Smooth muscle cell (in vitro differentiated cells): ENCODE data around the gene HNRNPC. TPM values are rescaled to one million over a fixed set of nuclear protein-coding genes. Genes with fewer than 3 reads are reported as not detected.
"Not testable (repeated sequence)": the region's sequence is repeated elsewhere in the genome, so short reads cannot be mapped to it uniquely, and the experiment has no call there.

Source experiments
- DNase-seq: peaks from one replicate; lab custom pipeline; 2025; ENCODE audit not compliant: unreplicated experiment; lab: John Stamatoyannopoulos, UW
- H2AFZ ChIP-seq: fragments of 200-600 bp; sonication (generic); 2 replicates; pipeline ENCODE4 v1.6.0; 2016; ENCODE audit warnings: antibody characterized with exemption, low read depth, mild to moderate bottlenecking
- H3F3A ChIP-seq: fragments of 200-600 bp; sonication (generic); 2 replicates; pipeline ENCODE4 v1.6.0; 2017; ENCODE audit warnings: antibody characterized with exemption, low read depth
- H3K27ac ChIP-seq: fragments of 200-600 bp; sonication (generic); 2 replicates; pipeline ENCODE4 v1.5.1; 2016; ENCODE audit warnings: low read depth, mild to moderate bottlenecking
- H3K27me3 ChIP-seq: fragments of 200-600 bp; sonication (generic); 2 replicates; pipeline ENCODE4 v1.6.1; 2016; ENCODE audit warnings: low read depth, mild to moderate bottlenecking
- H3K36me3 ChIP-seq: fragments of 200-600 bp; sonication (generic); 2 replicates; pipeline ENCODE4 v1.5.1; 2016; ENCODE audit warnings: low read depth
- H3K4me1 ChIP-seq: fragments of 200-600 bp; sonication (generic); 2 replicates; pipeline ENCODE4 v1.5.1; 2016; ENCODE audit warnings: low read depth
- H3K4me2 ChIP-seq: fragments of 200-600 bp; sonication (generic); 2 replicates; pipeline ENCODE4 v1.6.0; 2016; ENCODE audit warnings: mild to moderate bottlenecking
- H3K4me3 ChIP-seq: fragments of 200-600 bp; sonication (generic); 2 replicates; pipeline ENCODE4 v1.5.1; 2016; ENCODE audit warnings: mild to moderate bottlenecking
- H3K79me2 ChIP-seq: fragments of 200-600 bp; sonication (generic); 2 replicates; pipeline ENCODE4 v1.6.0; 2016; ENCODE audit warnings: low read depth, mild to moderate bottlenecking
- H3K9ac ChIP-seq: fragments of 200-600 bp; sonication (generic); 2 replicates; pipeline ENCODE4 v1.6.0; 2016; ENCODE audit warnings: low read depth
- H3K9me3 ChIP-seq: fragments of 200-600 bp; sonication (generic); replicated peaks from 2 replicates; pipeline ENCODE4 v1.5.1; 2016; ENCODE audit warnings: low read depth
- H4K20me1 ChIP-seq: fragments of 200-600 bp; sonication (generic); 2 replicates; pipeline ENCODE4 v1.6.0; 2016; ENCODE audit warnings: low read depth
- CTCF ChIP-seq: fragments of 200-600 bp; sonication (generic); IDR thresholded peaks from 2 replicates; pipeline ENCODE4 v1.5.1; 2017; ENCODE audit warnings: borderline replicate concordance, mild to moderate bottlenecking, antibody characterized with exemption; ENCODE audit not compliant: insufficient read depth, poor library complexity, severe bottlenecking
- WGBS: methylation state at CpG from one replicate; pipeline ENCODE4 v1.1.7; 2016; ENCODE audit warnings: low lambda C conversion rate; 5-methylcytosine and 5-hydroxymethylcytosine counted together
- polyA plus RNA-seq: library from polyadenylated mRNA; unstranded; fragments of >200 nt; fragmentation: Nextera tagmentation; extraction: Ambion mirVana; gene quantifications from 2 replicates; pipeline ENCODE4 v1.2.1, GENCODE V29; 2016
- total RNA-seq: library from RNA; depleted of rRNA; stranded (reverse); fragments of >200 nt; gene quantifications from 2 replicates; pipeline ENCODE4 v1.2.3, GENCODE V29; 2014

Gene HNRNPC
- total and polyA plus RNA-seq, 2 experiments from 2014 or later = 408 to 514 TPM

GRCh38 chr14:21226467-21226866, 42.8 kb downstream of the HNRNPC start:
- H4K20me1 ChIP-seq = peaks cover 100% of the 10 kb centered on the region
- WGBS = 95% methylated on average over 8 of the region's 8 CpGs

GRCh38 chr14:21225164-21225563, 44.1 kb downstream of the HNRNPC start:
- not testable (repeated sequence) for H3K9ac ChIP-seq, H3K4me3 ChIP-seq, H3K9me3 ChIP-seq, H3K27ac ChIP-seq, H3K4me2 ChIP-seq, H3K27me3 ChIP-seq, DNase-seq, H2AFZ ChIP-seq, H3K4me1 ChIP-seq
- H4K20me1 ChIP-seq = peaks cover 100% of the 10 kb centered on the region
- WGBS = 95% methylated on average over 7 of the region's 7 CpGs
- H3K36me3 ChIP-seq = peaks cover 46% of the 10 kb centered on the region
- peaks cover 75% of the 10 kb centered on the region for H3F3A ChIP-seq
- peaks cover 100% of the 10 kb centered on the region for H3K79me2 ChIP-seq

More at GRCh38 chr14:21226467-21226866, 42.8 kb downstream of the HNRNPC start:
- no peaks in the 10 kb centered on the region for H3K27me3 ChIP-seq
- no peaks in the 10 kb centered on the region for H3K4me1 ChIP-seq
- no peak for DNase-seq
- TF ChIP-seq CTCF = no peak
- H3K9ac ChIP-seq = no peak overlapping the region
- peaks cover 58% of the 10 kb centered on the region for H3K36me3 ChIP-seq
- H3K4me3 ChIP-seq = no peak overlapping the region
- H3K4me2 ChIP-seq = no peak overlapping the region
- H3F3A ChIP-seq = peaks cover 80% of the 10 kb centered on the region
- H3K9me3 ChIP-seq = no peaks in the 10 kb centered on the region
- no peak overlapping the region for H2AFZ ChIP-seq
- H3K79me2 ChIP-seq = peaks cover 100% of the 10 kb centered on the region
- H3K27ac ChIP-seq = no peak overlapping the region

- 92% methylated on average over 9 of the region's 9 CpGs for WGBS
- Histone ChIP-seq H3K27me3 (no peaks in the 10 kb centered on the region), H3K27ac (peak overlapping the region; percentile 89), H2AFZ (no peak overlapping the region), H3K4me1 (peaks cover 10% of the 10 kb centered on the region), H3K9me3 (no peaks in the 10 kb centered on the region), H4K20me1 (peaks cover 100% of the 10 kb centered on the region), H3K36me3 (peaks cover 30% of the 10 kb centered on the region), H3K9ac (no peak overlapping the region), H3K4me3 (no peak overlapping the region), H3K4me2 (no peak overlapping the region), H3F3A (peaks cover 74% of the 10 kb centered on the region), H3K79me2 (peaks cover 99% of the 10 kb centered on the region)
- no peak for TF ChIP-seq CTCF
- no peak for DNase-seq
Observed at GRCh38 chr14:21220874-21221477, 48.3 kb downstream of the HNRNPC start.

GRCh38 chr14:21219561-21220111, 49.6 kb downstream of the HNRNPC start:
- Histone ChIP-seq H3K36me3 (peaks cover 28% of the 10 kb centered on the region), H4K20me1 (peaks cover 100% of the 10 kb centered on the region)

More at GRCh38 chr14:21219561-21220111, 49.6 kb downstream of the HNRNPC start:
- H2AFZ ChIP-seq = no peak overlapping the region
- H3K27me3 ChIP-seq = no peaks in the 10 kb centered on the region
- H3K9me3 ChIP-seq = no peaks in the 10 kb centered on the region
- no peak overlapping the region for H3K4me3 ChIP-seq
- peak overlapping the region; percentile 89 for H3K27ac ChIP-seq
- H3K79me2 ChIP-seq = peaks cover 99% of the 10 kb centered on the region
- no peak for DNase-seq
- no peak overlapping the region for H3K4me2 ChIP-seq
- H3F3A ChIP-seq = peaks cover 69% of the 10 kb centered on the region
- WGBS = 89% methylated on average over 4 of the region's 4 CpGs
- peaks cover 10% of the 10 kb centered on the region for H3K4me1 ChIP-seq
- no peak overlapping the region for H3K9ac ChIP-seq
- TF ChIP-seq CTCF = no peak
